H9 (cell line): ENCODE results near the gene CASTOR1. TPM values are rescaled to one million over a fixed set of nuclear protein-coding genes. Genes with fewer than 3 reads are reported as not detected.

Source experiments
- DNase-seq: peaks from one replicate; pipeline ENCODE4 v3.0.0-alpha.2; 2017
- H2AFZ ChIP-seq: one replicate; pipeline ENCODE4 v1.6.1; 2013; ENCODE audit warnings: mild to moderate bottlenecking, low read length, control low read depth, moderate library complexity
- H2AK5ac ChIP-seq: 2 replicates; pipeline ENCODE4 v1.6.1; 2013; ENCODE audit warnings: low read length, control low read depth, mixed read lengths; ENCODE audit not compliant: insufficient read length
- H2BK120ac ChIP-seq: one replicate; pipeline ENCODE4 v1.6.1; 2013; ENCODE audit warnings: low read depth, mild to moderate bottlenecking, low read length, control low read depth, inconsistent platforms; ENCODE audit not compliant: poor library complexity, severe bottlenecking
- H2BK12ac ChIP-seq: 2 replicates; pipeline ENCODE4 v1.6.1; 2013; ENCODE audit warnings: low read length, control low read depth, mixed read lengths, low read depth; ENCODE audit not compliant: insufficient read length
- H2BK15ac ChIP-seq: 2 replicates; pipeline ENCODE4 v1.6.1; 2013; ENCODE audit warnings: low read depth, low read length, control low read depth
- H2BK20ac ChIP-seq: one replicate; pipeline ENCODE4 v1.6.1; 2013; ENCODE audit warnings: low read depth, mild to moderate bottlenecking, low read length, control low read depth, inconsistent platforms; ENCODE audit not compliant: poor library complexity, severe bottlenecking
- H2BK5ac ChIP-seq: 2 replicates; pipeline ENCODE4 v1.6.1; 2013; ENCODE audit warnings: low read length, control low read depth, mixed read lengths; ENCODE audit not compliant: insufficient read length
- H3K14ac ChIP-seq: 2 replicates; pipeline ENCODE4 v1.6.1; 2013; ENCODE audit warnings: low read length, control low read depth; ENCODE audit not compliant: insufficient read depth
- H3K18ac ChIP-seq: 2 replicates; pipeline ENCODE4 v1.6.1; 2013; ENCODE audit warnings: low read depth, mild to moderate bottlenecking, mixed read lengths, low read length, control low read depth; ENCODE audit not compliant: insufficient read length
- H3K23ac ChIP-seq: 2 replicates; pipeline ENCODE4 v1.6.1; 2013; ENCODE audit warnings: low read length, control low read depth, mixed read lengths, low read depth; ENCODE audit not compliant: insufficient read length
- H3K23me2 ChIP-seq: 2 replicates; pipeline ENCODE4 v1.6.1; 2013; ENCODE audit warnings: low read depth, mild to moderate bottlenecking, mixed read lengths, low read length, control low read depth; ENCODE audit not compliant: insufficient read length, poor library complexity, severe bottlenecking
- H3K27ac ChIP-seq: 2 replicates; pipeline ENCODE4 v1.5.1; 2013; ENCODE audit warnings: low read length, control low read depth, mixed read lengths, low read depth; ENCODE audit not compliant: insufficient read length
- H3K27me3 ChIP-seq: 2 replicates; pipeline ENCODE4 v1.6.1; 2013; ENCODE audit warnings: low read length, control low read depth, inconsistent platforms; ENCODE audit not compliant: insufficient read depth
- H3K4ac ChIP-seq: 2 replicates; pipeline ENCODE4 v1.6.1; 2013; ENCODE audit warnings: low read depth, mild to moderate bottlenecking, control low read depth, inconsistent platforms, low read length, moderate library complexity
- H3K4me1 ChIP-seq: 2 replicates; pipeline ENCODE4 v1.6.1; 2013; ENCODE audit warnings: low read length, control low read depth, inconsistent platforms; ENCODE audit not compliant: insufficient read depth
- H3K4me2 ChIP-seq: 2 replicates; pipeline ENCODE4 v1.6.1; 2013; ENCODE audit warnings: low read length, control low read depth, mixed read lengths; ENCODE audit not compliant: insufficient read length, insufficient read depth
- H3K56ac ChIP-seq: 2 replicates; pipeline ENCODE4 v1.6.1; 2013; ENCODE audit warnings: low read depth, mild to moderate bottlenecking, mixed read lengths, low read length, control low read depth; ENCODE audit not compliant: insufficient read length
- H3K79me1 ChIP-seq: 2 replicates; pipeline ENCODE4 v1.6.1; 2013; ENCODE audit warnings: low read depth, mild to moderate bottlenecking, moderate library complexity, low read length, control low read depth, inconsistent platforms; ENCODE audit not compliant: insufficient read depth, poor library complexity, severe bottlenecking
- H3K79me2 ChIP-seq: 2 replicates; pipeline ENCODE4 v1.6.1; 2013; ENCODE audit warnings: low read length, control low read depth, inconsistent platforms; ENCODE audit not compliant: insufficient read depth
- H3K9ac ChIP-seq: 2 replicates; pipeline ENCODE4 v1.6.1; 2013; ENCODE audit warnings: low read length, control low read depth, mixed read lengths; ENCODE audit not compliant: insufficient read length; ENCODE audit errors: extremely low read depth
- H3K9me3 ChIP-seq: one replicate; pipeline ENCODE4 v1.6.1; 2013; ENCODE audit warnings: low read depth, low read length, inconsistent platforms; ENCODE audit not compliant: control insufficient read depth
- H3T11ph ChIP-seq: one replicate; pipeline ENCODE4 v1.6.1; 2013; ENCODE audit warnings: mild to moderate bottlenecking, low read length, control low read depth, inconsistent platforms
- H4K20me1 ChIP-seq: one replicate; pipeline ENCODE4 v1.6.1; 2013; ENCODE audit not compliant: control insufficient read depth, insufficient read length, insufficient read depth
- H4K5ac ChIP-seq: 2 replicates; pipeline ENCODE4 v1.6.1; 2013; ENCODE audit warnings: low read depth, mild to moderate bottlenecking, mixed read lengths, low read length, control low read depth; ENCODE audit not compliant: insufficient read length
- H4K8ac ChIP-seq: replicated peaks from 2 replicates; pipeline ENCODE4 v1.6.1; 2013; ENCODE audit warnings: low read length, control low read depth, mixed read lengths, low read depth; ENCODE audit not compliant: insufficient read length
- H4K91ac ChIP-seq: 2 replicates; pipeline ENCODE4 v1.6.1; 2013; ENCODE audit warnings: low read depth, mild to moderate bottlenecking, moderate library complexity, mixed read lengths, low read length, control low read depth; ENCODE audit not compliant: insufficient read length
- H3K27ac Mint-ChIP-seq, 3 experiments: 2 replicates in 2 of 3; 3 replicates in 1 of 3; pipeline ENCODE4 v1.8.0; 2020 to 2021; ENCODE audit warnings: mixed read lengths in 3 of 3, mild to moderate bottlenecking in 1 of 3, moderate library complexity in 1 of 3
- H3K27me3 Mint-ChIP-seq: 2 replicates; pipeline ENCODE4 v1.8.0; 2021; ENCODE audit warnings: low read depth, mild to moderate bottlenecking, moderate library complexity, mixed read lengths
- H3K36me3 Mint-ChIP-seq, 3 experiments: 2 replicates in 2 of 3; 3 replicates in 1 of 3; pipeline ENCODE4 v1.8.0; 2020 to 2021; ENCODE audit warnings: low read depth in 3 of 3, mixed read lengths in 3 of 3; ENCODE audit not compliant: insufficient read depth in 1 of 3
- H3K4me1 Mint-ChIP-seq, 2 experiments: 2 replicates each; pipeline ENCODE4 v1.8.0; 2020; ENCODE audit warnings: mixed read lengths in 2 of 2
- H3K4me3 Mint-ChIP-seq, 2 experiments: 2 replicates in 1 of 2; 3 replicates in 1 of 2; pipeline ENCODE4 v1.8.0; 2020 to 2021; ENCODE audit warnings: mild to moderate bottlenecking in 2 of 2, mixed read lengths in 2 of 2, moderate library complexity in 1 of 2
- H3K9me3 Mint-ChIP-seq, 2 experiments: 2 replicates in 1 of 2; 3 replicates in 1 of 2; pipeline ENCODE4 v1.8.0; 2020; ENCODE audit warnings: mild to moderate bottlenecking in 2 of 2, mixed read lengths in 2 of 2, moderate library complexity in 1 of 2
- WGBS: extraction: QIAGEN DNeasy Blood & Tissue Kit; methylation state at CpG from one replicate; pipeline ENCODE4 v1.1.7; 2013; ENCODE audit warnings: missing lambda C conversion rate, low lambda C conversion rate, mixed read lengths; ENCODE audit not compliant: insufficient read length; ENCODE audit errors: extremely low coverage; 5-methylcytosine and 5-hydroxymethylcytosine counted together
- total RNA-seq: library from RNA; stranded (reverse); gene quantifications from 2 replicates; pipeline ENCODE4 v1.2.1, GENCODE V29; 2021
- TF ChIP-seq, protein P1 (sequence below): fragments of 200-600 bp; sonication (generic); conservative IDR thresholded peaks from 3 replicates; pipeline ENCODE4 v1.8.0; 2021; ENCODE audit warnings: antibody characterized with exemption, mild to moderate bottlenecking

CASTOR1 gene
- total RNA-seq, 1 experiment from 2014 or later: 8.8 TPM

DNA sequence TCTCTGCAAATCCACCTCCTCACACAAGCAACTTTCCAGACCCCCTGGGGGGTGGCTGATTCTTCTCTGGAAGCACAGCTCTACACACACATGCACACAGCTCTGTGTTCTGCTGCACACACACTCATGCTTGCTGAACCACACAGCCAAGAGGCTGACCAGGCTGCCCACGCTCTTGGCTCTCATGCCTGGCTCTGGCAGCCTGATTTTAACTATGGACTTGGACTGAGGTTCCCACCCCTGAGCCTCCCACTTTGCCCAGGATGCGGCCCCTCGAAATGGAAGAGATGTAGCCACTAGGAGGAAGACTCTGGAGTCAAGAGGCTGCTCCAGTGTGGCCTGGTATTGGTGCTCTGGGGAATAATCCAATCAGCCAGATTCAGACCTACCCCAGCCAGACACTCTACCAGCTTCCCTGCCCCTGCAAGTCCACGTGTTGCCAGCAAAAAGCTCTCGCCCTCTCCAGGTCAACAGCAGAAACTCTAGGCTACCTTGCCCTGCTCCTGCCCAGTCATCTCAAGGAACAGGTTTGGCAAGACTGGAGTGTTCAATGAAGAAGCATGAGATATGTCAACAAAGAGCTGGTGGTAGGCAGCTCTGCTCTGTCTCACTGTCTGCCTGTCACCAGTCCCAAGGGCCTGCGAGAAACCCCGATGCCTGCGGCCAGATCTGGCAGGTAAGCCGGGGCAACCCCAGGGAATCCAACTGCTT lies 8.8 kb upstream of the CASTOR1 start:
- H2BK12ac ChIP-seq: no peak overlapping the region

More for the DNA sequence above, 8.8 kb upstream of the CASTOR1 start:
- no peaks in the 10 kb centered on the region for H3K79me2 ChIP-seq
- no peak overlapping the region for H2AK5ac ChIP-seq
- no peak for DNase-seq
- H3K9me3 Mint-ChIP-seq: peaks cover 0 to 1% of the 10 kb centered on the region in 2 experiments; a peak in 1 of 5 replicates
- no peak overlapping the region for H3K14ac ChIP-seq
- peak overlapping the region in 1 of 3 experiments; percentile 81; a peak in 1 of 7 replicates for H3K27ac Mint-ChIP-seq
- H3K23ac ChIP-seq: no peak overlapping the region
- H2BK5ac ChIP-seq: no peak overlapping the region
- H2BK120ac ChIP-seq: no peak overlapping the region
- H3K4ac ChIP-seq: no peak overlapping the region
- no peak overlapping the region for H3K9ac ChIP-seq
- H3K27me3 Mint-ChIP-seq: no peaks in the 10 kb centered on the region
- TF ChIP-seq, protein P1, sequence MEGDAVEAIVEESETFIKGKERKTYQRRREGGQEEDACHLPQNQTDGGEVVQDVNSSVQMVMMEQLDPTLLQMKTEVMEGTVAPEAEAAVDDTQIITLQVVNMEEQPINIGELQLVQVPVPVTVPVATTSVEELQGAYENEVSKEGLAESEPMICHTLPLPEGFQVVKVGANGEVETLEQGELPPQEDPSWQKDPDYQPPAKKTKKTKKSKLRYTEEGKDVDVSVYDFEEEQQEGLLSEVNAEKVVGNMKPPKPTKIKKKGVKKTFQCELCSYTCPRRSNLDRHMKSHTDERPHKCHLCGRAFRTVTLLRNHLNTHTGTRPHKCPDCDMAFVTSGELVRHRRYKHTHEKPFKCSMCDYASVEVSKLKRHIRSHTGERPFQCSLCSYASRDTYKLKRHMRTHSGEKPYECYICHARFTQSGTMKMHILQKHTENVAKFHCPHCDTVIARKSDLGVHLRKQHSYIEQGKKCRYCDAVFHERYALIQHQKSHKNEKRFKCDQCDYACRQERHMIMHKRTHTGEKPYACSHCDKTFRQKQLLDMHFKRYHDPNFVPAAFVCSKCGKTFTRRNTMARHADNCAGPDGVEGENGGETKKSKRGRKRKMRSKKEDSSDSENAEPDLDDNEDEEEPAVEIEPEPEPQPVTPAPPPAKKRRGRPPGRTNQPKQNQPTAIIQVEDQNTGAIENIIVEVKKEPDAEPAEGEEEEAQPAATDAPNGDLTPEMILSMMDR: no peak
- no peak overlapping the region for H4K5ac ChIP-seq
- no peak overlapping the region for H3T11ph ChIP-seq
- H4K20me1 ChIP-seq: no peaks in the 10 kb centered on the region
- no CpG with 5 or more reads among the region's 9 CpGs for WGBS
- no peak overlapping the region for H2BK15ac ChIP-seq
- H3K18ac ChIP-seq: no peak overlapping the region
- no peak overlapping the region for H3K4me2 ChIP-seq
- no peak overlapping the region for H3K27ac ChIP-seq
- H3K27me3 ChIP-seq: no peaks in the 10 kb centered on the region
- H2AFZ ChIP-seq: no peak overlapping the region
- peaks cover 4 to 8% of the 10 kb centered on the region in 2 experiments; a peak in 2 of 4 replicates for H3K4me1 Mint-ChIP-seq
- no peak overlapping the region for H2BK20ac ChIP-seq
- H3K79me1 ChIP-seq: no peaks in the 10 kb centered on the region
- peaks cover 4 to 15% (median 5%) of the 10 kb centered on the region in 3 experiments; a peak in 5 of 7 replicates for H3K36me3 Mint-ChIP-seq
- no peak overlapping the region for H3K56ac ChIP-seq
- H3K4me1 ChIP-seq: no peaks in the 10 kb centered on the region
- H3K23me2 ChIP-seq: no peaks in the 10 kb centered on the region
- H3K9me3 ChIP-seq: no peaks in the 10 kb centered on the region
- H3K4me3 Mint-ChIP-seq: no peak overlapping the region
- H4K91ac ChIP-seq: no peak overlapping the region
- no peak overlapping the region for H4K8ac ChIP-seq
